ENCODE results near the gene ADAM10.

- TF ChIP-seq, protein P1, sequence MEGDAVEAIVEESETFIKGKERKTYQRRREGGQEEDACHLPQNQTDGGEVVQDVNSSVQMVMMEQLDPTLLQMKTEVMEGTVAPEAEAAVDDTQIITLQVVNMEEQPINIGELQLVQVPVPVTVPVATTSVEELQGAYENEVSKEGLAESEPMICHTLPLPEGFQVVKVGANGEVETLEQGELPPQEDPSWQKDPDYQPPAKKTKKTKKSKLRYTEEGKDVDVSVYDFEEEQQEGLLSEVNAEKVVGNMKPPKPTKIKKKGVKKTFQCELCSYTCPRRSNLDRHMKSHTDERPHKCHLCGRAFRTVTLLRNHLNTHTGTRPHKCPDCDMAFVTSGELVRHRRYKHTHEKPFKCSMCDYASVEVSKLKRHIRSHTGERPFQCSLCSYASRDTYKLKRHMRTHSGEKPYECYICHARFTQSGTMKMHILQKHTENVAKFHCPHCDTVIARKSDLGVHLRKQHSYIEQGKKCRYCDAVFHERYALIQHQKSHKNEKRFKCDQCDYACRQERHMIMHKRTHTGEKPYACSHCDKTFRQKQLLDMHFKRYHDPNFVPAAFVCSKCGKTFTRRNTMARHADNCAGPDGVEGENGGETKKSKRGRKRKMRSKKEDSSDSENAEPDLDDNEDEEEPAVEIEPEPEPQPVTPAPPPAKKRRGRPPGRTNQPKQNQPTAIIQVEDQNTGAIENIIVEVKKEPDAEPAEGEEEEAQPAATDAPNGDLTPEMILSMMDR (IDR thresholded peaks at IDR 0.05) = no peak
- no peak for TF ChIP-seq POLR2A (IDR thresholded peaks at IDR 0.05)
Measured at GRCh38 chr15:58686286-58686685, 63.2 kb downstream of the ADAM10 start.
